HL-60 (cell line): ENCODE measurements around the gene GPC3.

Experiments used
- POLR2AphosphoS5 ChIP-seq: IDR thresholded peaks from 2 replicates; pipeline ENCODE4 v1.6.1; 2012; ENCODE audit warnings: low read depth
- TF ChIP-seq, protein P1 (sequence below): IDR thresholded peaks from one replicate; pipeline ENCODE4 v1.5.1; 2011; ENCODE audit warnings: low read length, control low read depth, inconsistent platforms; ENCODE audit not compliant: insufficient read depth

DNA sequence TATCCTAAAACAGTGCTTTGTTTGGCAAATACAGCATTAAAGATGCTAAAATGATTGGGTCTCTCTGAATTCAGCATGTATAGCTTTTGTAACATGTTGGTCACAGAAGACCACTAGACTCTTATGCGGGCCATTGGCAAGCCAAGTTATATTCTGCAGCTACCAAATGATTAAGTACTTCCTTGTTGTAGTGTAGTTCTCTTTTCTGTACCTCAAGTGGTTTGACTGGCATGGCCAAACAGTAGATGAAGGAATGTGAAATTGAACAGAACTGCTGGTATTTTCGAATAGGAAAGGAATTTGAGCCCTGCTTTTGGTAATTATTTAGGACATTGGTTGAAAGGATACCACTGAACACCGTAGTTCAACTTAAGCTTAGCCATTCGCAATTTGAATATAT is 376.2 kb downstream of the GPC3 start:
- TF ChIP-seq, protein P1, sequence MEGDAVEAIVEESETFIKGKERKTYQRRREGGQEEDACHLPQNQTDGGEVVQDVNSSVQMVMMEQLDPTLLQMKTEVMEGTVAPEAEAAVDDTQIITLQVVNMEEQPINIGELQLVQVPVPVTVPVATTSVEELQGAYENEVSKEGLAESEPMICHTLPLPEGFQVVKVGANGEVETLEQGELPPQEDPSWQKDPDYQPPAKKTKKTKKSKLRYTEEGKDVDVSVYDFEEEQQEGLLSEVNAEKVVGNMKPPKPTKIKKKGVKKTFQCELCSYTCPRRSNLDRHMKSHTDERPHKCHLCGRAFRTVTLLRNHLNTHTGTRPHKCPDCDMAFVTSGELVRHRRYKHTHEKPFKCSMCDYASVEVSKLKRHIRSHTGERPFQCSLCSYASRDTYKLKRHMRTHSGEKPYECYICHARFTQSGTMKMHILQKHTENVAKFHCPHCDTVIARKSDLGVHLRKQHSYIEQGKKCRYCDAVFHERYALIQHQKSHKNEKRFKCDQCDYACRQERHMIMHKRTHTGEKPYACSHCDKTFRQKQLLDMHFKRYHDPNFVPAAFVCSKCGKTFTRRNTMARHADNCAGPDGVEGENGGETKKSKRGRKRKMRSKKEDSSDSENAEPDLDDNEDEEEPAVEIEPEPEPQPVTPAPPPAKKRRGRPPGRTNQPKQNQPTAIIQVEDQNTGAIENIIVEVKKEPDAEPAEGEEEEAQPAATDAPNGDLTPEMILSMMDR: no peak
- no peak for TF ChIP-seq POLR2AphosphoS5
